Activated CD8-positive, alpha-beta memory T cell treated with anti-CD3 and anti-CD28 coated beads, Interleukin-2, amount 10 ng/mL, durations not matched to agents 7 days and 5 days (primary cell): Measurements from ENCODE around the gene YAF2. TPM values are rescaled to one million over a fixed set of nuclear protein-coding genes. Genes with fewer than 3 reads are reported as not detected.

ENCODE experiments used
- ATAC-seq: fragments of 150-1000 bp; cut with Tn5 transposase; one replicate; pipeline ENCODE4 v1.10.0; 2021; ENCODE audit warnings: moderate library complexity
- CTCF ChIA-PET: fragments of 350-600 bp; sonication (Branson Sonifier 250); formaldehyde crosslinking; loops from one replicate; lab custom pipeline; 2021; ENCODE audit warnings: antibody characterized with exemption; lab: Charles Lee
- DNase-seq: peaks from one replicate; pipeline ENCODE4 v3.0.0-alpha.2; 2020
- H3K27ac Mint-ChIP-seq: one replicate; pipeline ENCODE4 v1.8.0; 2021; ENCODE audit warnings: mild to moderate bottlenecking, mixed read lengths
- H3K27me3 Mint-ChIP-seq: one replicate; pipeline ENCODE4 v1.8.0; 2021; ENCODE audit warnings: mixed read lengths
- H3K36me3 Mint-ChIP-seq: one replicate; pipeline ENCODE4 v1.8.0; 2021; ENCODE audit warnings: mild to moderate bottlenecking, mixed read lengths
- H3K4me1 Mint-ChIP-seq: one replicate; pipeline ENCODE4 v1.8.0; 2021; ENCODE audit warnings: mixed read lengths
- H3K4me3 Mint-ChIP-seq: one replicate; pipeline ENCODE4 v1.8.0; 2021; ENCODE audit warnings: mild to moderate bottlenecking, moderate library complexity, mixed read lengths
- H3K9me3 Mint-ChIP-seq: one replicate; pipeline ENCODE4 v1.8.0; 2022; ENCODE audit warnings: low read depth, mixed read lengths
- total RNA-seq, 2 experiments: library from RNA; stranded (reverse); gene quantifications; one replicate each; pipeline ENCODE4 v1.2.3, GENCODE V29; 2021

Gene YAF2
- total RNA-seq, 2 experiments from 2014 or later = 39.7 to 42.5 TPM

DNA sequence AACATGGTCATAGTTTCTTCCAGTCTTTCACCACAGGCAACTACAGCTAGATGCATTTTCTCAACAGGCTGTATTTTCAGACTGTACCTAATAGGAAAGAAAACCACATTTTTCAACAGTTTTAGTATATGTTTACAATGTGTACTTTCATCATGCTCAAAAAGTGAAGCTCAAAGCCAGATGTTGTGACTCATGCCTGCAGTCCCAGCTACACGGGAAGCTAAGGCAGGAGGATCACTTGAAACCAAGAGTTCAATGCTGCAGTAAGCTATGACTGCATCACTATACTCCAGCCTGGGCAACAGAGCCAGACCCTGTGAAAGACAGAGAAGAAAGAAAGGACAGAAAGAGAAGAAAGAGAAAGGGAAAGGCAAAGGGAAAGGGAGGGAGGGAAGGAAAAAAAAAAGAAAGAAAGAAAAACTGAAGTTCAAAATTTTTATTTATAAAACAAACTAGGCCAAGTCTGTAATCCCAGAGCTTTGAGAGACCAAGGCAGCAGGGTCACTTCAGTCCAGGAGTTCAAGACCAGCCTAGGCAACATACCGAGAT is 118.9 kb downstream of the YAF2 start:
- Mint-ChIP-seq H3K27me3 (no peaks in the 10 kb centered on the region), H3K4me1 (peaks cover 17% of the 10 kb centered on the region), H3K9me3 (peaks cover 2% of the 10 kb centered on the region), H3K4me3 (no peak overlapping the region), H3K36me3 (peaks cover 40% of the 10 kb centered on the region), H3K27ac (no peak overlapping the region)
- DNase-seq = no peak
- CTCF ChIA-PET = interaction anchor here (0.9 to 1.4 kb wide), 4 partner anchors 14 to 94 kb away, joined by 3 to 4 read pairs (median 3); partner anchors contain the start of gene GXYLT1
- ATAC-seq = peak; percentile 23

DNA sequence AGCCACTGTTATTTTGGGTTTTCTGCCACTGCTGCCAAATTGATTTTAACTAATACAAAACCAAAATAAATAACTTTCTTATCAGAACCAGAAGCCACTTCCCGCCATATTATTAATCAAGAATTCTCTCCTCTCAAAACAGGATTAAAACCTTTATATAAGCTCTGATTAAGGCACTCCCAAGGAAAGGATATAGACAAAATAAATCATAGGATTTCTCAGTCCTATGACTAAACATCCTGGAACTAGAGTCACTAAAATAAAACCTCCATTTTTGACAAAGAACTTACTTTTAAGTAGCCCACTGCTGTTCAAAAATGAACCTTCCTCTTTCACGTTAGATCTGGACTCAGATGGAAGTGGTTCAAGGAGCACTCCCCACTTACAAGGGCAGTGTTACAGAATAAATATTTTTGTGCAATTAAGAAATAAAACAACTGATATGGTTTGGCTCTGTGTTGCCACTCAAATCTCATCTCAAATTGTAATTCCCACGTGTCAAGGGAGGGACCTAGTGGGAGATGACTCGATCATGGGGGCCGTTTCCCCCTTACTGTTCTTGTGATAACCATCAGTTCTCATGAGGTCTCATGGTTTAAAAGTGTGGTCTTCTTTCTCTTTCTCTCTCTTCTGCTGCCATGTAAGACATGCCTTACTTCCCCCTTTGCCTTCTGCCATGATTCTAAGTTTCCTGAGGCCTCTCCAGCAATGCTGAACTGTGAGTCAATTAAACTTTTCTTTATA is 119.7 kb downstream of the YAF2 start:
- ATAC-seq (no peak), DNase-seq (no peak)
- H3K36me3 Mint-ChIP-seq = peaks cover 45% of the 10 kb centered on the region
- no peaks in the 10 kb centered on the region for H3K27me3 Mint-ChIP-seq
- H3K4me3 Mint-ChIP-seq = no peak overlapping the region
- H3K27ac Mint-ChIP-seq = no peak overlapping the region
- H3K9me3 Mint-ChIP-seq = peaks cover 6% of the 10 kb centered on the region
- CTCF ChIA-PET = interaction anchor here (1.2 to 1.4 kb wide), 2 partner anchors 13 to 26 kb away, joined by 3 read pairs; no protein-coding TSS in a partner anchor
- H3K4me1 Mint-ChIP-seq = peaks cover 17% of the 10 kb centered on the region

DNA sequence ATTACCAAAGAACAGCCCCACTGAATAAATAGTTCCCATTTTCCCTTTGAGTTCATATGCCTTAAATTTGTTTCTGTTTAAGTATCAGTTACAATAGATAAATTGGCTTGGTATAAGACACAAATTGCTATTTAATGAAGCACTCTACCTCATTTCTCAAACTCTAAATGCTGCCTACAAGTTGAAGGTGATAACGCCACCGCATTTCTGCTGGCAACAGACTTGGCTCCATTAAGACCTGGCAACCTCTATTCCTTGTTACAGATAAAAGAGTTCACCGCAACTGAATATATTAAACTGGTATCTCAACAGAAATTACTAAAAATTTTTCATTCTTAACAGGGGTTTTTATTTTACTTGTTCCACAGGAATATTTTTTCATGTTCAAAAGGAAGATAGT is 129.0 kb downstream of the YAF2 start:
- H3K27me3 Mint-ChIP-seq = no peaks in the 10 kb centered on the region
- CTCF ChIA-PET = no interaction called here
- H3K9me3 Mint-ChIP-seq = peaks cover 5% of the 10 kb centered on the region
- ATAC-seq = no peak
- peaks cover 41% of the 10 kb centered on the region for H3K36me3 Mint-ChIP-seq
- no peak for DNase-seq
- no peak overlapping the region for H3K4me3 Mint-ChIP-seq
- H3K27ac Mint-ChIP-seq = no peak overlapping the region
- H3K4me1 Mint-ChIP-seq = no peaks in the 10 kb centered on the region

Other genes with a start within 250 kb of the YAF2 start
- 1 to 10 TPM; 8.4 to 8.7 TPM for gene GXYLT1, start 93.4 kb downstream of the YAF2 start, total RNA-seq
- gene ZCRB1, start 87.8 kb upstream of the YAF2 start, total RNA-seq = 10 to 100 TPM; 55.9 to 62.8 TPM
- gene PPHLN1, start 87.9 kb upstream of the YAF2 start, total RNA-seq = 10 to 100 TPM; 84.1 to 86.1 TPM